Activated B cell treated with CpG ODN at 0.5 μM for 24 hours (primary cell): Measurements from ENCODE around the gene COL5A1. TPM values are rescaled to one million over a fixed set of nuclear protein-coding genes. Genes with fewer than 3 reads are reported as not detected.

Experiments
- ATAC-seq: fragments of 200-7000 bp; cut with Tn5 transposase; one replicate; pipeline ENCODE4 v1.10.0; 2021; ENCODE audit warnings: low read depth, mild to moderate bottlenecking, moderate library complexity
- CTCF ChIA-PET: fragments of 350-600 bp; sonication (Branson Sonifier 250); formaldehyde crosslinking; loops from one replicate; lab custom pipeline; 2021; ENCODE audit warnings: antibody characterized with exemption; lab: Charles Lee
- POLR2A ChIA-PET: fragments of 350-600 bp; sonication (Branson Sonifier 250); formaldehyde crosslinking; loops from one replicate; lab custom pipeline; 2021; ENCODE audit warnings: antibody characterized with exemption; lab: Charles Lee
- DNase-seq: peaks from one replicate; pipeline ENCODE4 v3.0.0; 2022
- H3K27ac Mint-ChIP-seq: one replicate; pipeline ENCODE4 v1.8.0; 2020; ENCODE audit warnings: mixed read lengths
- H3K27me3 Mint-ChIP-seq: one replicate; pipeline ENCODE4 v1.8.0; 2021; ENCODE audit warnings: mixed read lengths
- H3K36me3 Mint-ChIP-seq: one replicate; pipeline ENCODE4 v1.8.0; 2021; ENCODE audit warnings: low read depth, mixed read lengths
- H3K4me1 Mint-ChIP-seq: one replicate; pipeline ENCODE4 v1.8.0; 2021; ENCODE audit warnings: mixed read lengths
- H3K4me3 Mint-ChIP-seq: one replicate; pipeline ENCODE4 v1.8.0; 2020; ENCODE audit warnings: mild to moderate bottlenecking, mixed read lengths
- H3K9me3 Mint-ChIP-seq: one replicate; pipeline ENCODE4 v1.8.0; 2020; ENCODE audit warnings: mixed read lengths
- intact Hi-C: fragments of 100-400 bp; cut with micrococcal nuclease; formaldehyde crosslinking; loops from one replicate; pipeline ENCODE4 v1.15.1; 2024
- total RNA-seq: library from RNA; stranded (reverse); gene quantifications from 2 replicates; pipeline ENCODE4 v1.2.3, GENCODE V29; 2022
- TF ChIP-seq, protein P1 (sequence below): fragments of 200-600 bp; IDR thresholded peaks from one replicate; pipeline ENCODE4 v1.8.0; 2022; ENCODE audit warnings: antibody characterized with exemption, mild to moderate bottlenecking

The COL5A1 gene
- total RNA-seq, 1 donor from 2014 or later: 0.02 TPM

DNA sequence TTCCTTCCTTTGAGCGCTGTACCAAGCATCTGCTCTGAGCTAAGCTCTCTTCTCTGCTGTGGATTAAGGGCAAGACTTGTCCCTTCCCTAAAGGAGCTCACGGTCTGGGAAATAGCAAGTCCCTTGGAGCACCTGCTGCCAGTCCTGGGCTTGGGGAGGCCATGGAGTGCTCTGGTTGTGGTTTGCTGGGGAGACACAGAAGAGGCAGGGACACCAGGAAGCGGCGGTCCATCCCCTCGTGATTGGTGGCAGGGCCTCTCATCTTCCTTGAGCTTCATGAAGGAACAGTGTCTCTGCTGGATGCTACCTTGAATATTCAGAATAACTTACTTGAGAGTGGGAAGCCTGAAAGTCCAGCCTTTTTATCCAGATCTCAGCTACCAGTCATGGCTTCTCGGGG is 35.3 kb downstream of the COL5A1 start:
- Mint-ChIP-seq H3K27ac (no peak overlapping the region), H3K9me3 (peaks cover 2% of the 10 kb centered on the region), H3K4me3 (no peak overlapping the region), H3K27me3 (no peaks in the 10 kb centered on the region), H3K4me1 (no peaks in the 10 kb centered on the region), H3K36me3 (no peaks in the 10 kb centered on the region)
- ChIA-PET CTCF (no interaction called here), POLR2A (no interaction called here)
- TF ChIP-seq, protein P1, sequence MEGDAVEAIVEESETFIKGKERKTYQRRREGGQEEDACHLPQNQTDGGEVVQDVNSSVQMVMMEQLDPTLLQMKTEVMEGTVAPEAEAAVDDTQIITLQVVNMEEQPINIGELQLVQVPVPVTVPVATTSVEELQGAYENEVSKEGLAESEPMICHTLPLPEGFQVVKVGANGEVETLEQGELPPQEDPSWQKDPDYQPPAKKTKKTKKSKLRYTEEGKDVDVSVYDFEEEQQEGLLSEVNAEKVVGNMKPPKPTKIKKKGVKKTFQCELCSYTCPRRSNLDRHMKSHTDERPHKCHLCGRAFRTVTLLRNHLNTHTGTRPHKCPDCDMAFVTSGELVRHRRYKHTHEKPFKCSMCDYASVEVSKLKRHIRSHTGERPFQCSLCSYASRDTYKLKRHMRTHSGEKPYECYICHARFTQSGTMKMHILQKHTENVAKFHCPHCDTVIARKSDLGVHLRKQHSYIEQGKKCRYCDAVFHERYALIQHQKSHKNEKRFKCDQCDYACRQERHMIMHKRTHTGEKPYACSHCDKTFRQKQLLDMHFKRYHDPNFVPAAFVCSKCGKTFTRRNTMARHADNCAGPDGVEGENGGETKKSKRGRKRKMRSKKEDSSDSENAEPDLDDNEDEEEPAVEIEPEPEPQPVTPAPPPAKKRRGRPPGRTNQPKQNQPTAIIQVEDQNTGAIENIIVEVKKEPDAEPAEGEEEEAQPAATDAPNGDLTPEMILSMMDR: no peak
- no peak for DNase-seq
- no peak for ATAC-seq
- intact Hi-C loops: no loop called here

DNA sequence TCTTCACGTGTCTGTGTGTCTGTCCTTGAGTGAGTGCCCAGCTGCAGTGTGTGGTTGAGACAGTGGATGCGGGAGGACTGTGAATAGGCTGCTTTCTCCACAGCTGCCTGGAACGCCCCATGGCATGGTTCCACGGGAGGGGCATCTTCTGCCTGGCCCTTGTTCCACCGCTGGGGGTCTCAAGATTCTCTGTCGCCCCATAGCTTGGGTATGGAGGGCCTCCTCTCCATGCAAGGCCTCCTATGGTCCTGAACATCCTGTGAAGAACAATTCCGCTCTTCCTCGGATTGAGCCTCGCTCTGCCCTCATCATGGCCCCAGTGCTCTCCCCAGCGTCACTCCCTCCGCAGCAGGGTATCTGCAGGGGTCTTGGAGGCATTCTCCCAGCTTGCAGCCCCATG is 36.1 kb downstream of the COL5A1 start:
- Mint-ChIP-seq H3K4me1 (no peaks in the 10 kb centered on the region), H3K27me3 (no peaks in the 10 kb centered on the region), H3K27ac (no peak overlapping the region), H3K4me3 (no peak overlapping the region), H3K9me3 (peaks cover 2% of the 10 kb centered on the region), H3K36me3 (no peaks in the 10 kb centered on the region)
- CTCF ChIA-PET: no interaction called here
- POLR2A ChIA-PET: no interaction called here
- intact Hi-C loops: no loop called here
- DNase-seq (no peak), ATAC-seq (no peak)
- TF ChIP-seq, protein P1: no peak

DNA sequence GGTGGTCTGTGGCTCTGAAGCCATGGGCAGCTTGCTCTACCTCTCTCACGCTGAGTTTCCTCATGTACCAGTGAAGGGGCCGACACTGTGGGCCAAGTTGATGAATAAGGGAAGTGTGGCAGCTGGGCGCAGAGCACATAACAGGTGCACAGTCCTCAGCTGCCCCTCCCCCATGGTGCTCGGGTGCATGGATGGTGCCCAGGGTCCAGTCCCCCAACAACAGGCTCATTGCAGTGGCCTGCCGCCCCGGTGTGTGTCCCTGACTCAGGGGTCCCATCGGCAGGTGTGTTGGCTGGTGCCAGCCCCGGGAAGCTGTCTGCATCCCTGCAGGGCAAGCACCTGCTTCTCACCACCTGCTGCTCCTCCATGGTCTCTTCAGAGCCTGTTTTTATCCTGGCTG is 36.6 kb downstream of the COL5A1 start:
- H3K4me1 Mint-ChIP-seq: no peaks in the 10 kb centered on the region
- H3K9me3 Mint-ChIP-seq: peaks cover 2% of the 10 kb centered on the region
- H3K4me3 Mint-ChIP-seq: no peak overlapping the region
- intact Hi-C loops: no loop called here
- H3K27ac Mint-ChIP-seq: no peak overlapping the region
- POLR2A ChIA-PET: no interaction called here
- TF ChIP-seq, protein P1: no peak
- CTCF ChIA-PET: no interaction called here
- no peak for ATAC-seq
- H3K27me3 Mint-ChIP-seq: no peaks in the 10 kb centered on the region
- no peak for DNase-seq
- no peaks in the 10 kb centered on the region for H3K36me3 Mint-ChIP-seq

DNA sequence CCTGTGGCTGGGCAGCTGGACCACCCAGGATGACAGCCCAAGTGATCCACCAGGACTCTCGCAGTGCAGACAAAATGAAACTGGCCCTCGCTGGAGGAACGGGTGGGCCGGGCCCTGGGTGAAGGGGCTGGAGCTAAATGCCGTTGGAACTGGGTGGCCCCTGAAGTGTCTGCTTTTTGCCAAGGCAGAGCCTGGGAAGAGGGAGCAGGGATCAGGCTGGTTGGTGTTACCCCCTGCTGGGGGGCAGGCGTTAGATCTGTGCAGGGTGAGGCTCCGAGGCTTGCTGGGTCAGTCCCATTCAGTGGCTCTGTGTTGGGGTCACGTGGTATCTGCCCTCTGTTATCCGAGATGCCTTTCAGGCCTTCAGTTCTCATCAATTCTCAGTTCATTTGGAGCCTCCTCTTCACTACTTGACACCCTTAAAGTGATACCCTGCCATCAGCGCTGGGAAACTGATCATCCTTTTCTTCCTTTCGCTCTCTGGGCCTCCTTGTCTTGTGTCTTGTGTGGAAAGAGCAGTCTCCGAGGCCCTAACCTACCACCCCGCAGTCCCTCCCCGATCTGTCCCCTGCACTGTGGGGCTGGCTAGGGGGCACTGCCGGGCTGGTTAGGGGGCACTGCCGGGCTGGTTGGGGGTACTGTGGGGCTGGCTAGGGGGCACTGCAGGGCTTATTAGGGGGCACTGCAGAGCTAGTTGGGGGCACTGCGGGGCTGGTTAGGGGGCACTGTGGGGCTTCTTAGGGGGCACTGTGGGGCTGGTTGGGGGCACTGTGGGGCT is 37.3 kb downstream of the COL5A1 start:
- Mint-ChIP-seq H3K4me3 (no peak overlapping the region), H3K9me3 (peaks cover 2% of the 10 kb centered on the region), H3K27ac (no peak overlapping the region), H3K36me3 (no peaks in the 10 kb centered on the region), H3K4me1 (no peaks in the 10 kb centered on the region), H3K27me3 (no peaks in the 10 kb centered on the region)
- TF ChIP-seq, protein P1: no peak
- DNase-seq (no peak), ATAC-seq (no peak)
- CTCF ChIA-PET: no interaction called here
- intact Hi-C loops: no loop called here
- POLR2A ChIA-PET: no interaction called here

DNA sequence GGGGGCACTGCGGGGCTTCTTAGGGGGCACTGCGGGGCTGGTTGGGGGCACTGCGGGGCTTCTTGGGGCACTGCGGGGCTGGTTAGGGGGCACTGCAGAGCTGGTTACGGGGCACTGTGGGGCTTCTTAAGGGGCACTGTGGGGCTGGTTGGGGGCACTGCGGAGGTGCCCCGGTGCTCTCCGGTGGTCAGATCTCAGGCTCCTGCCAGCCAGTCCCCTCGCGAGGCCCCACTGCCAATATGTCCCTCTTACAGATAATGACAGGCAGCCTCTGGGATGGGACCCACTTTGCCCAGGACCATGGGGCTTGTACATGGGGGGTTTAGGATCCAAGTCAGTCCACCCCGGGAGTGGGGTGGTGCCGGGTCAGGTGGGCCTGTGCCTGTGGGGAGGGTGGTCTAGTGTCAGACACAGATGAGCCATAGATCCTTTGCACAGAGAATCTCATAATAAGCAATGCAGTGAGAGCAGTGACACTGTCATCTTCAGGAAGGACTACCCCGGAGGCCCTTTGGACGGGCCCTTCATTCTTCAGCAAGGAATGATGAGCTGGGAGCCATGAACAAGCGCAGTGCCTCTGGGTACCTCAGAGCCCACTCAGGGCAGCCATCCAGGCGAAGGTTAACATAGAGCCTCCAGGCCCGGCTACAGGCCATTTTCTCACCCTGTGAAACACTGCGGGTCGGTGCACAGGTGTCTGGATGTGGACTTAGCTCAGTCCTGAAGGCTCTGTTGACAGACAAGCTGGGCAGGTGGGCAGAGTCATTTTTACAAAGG is 38.2 kb downstream of the COL5A1 start:
- Mint-ChIP-seq H3K27ac (no peak overlapping the region), H3K4me3 (no peak overlapping the region), H3K27me3 (no peaks in the 10 kb centered on the region), H3K4me1 (no peaks in the 10 kb centered on the region), H3K36me3 (no peaks in the 10 kb centered on the region), H3K9me3 (peaks cover 2% of the 10 kb centered on the region)
- TF ChIP-seq, protein P1: no peak
- POLR2A ChIA-PET: interaction anchor here (0.6 kb wide), 1 partner anchor 338 kb away, joined by 3 read pairs; no protein-coding TSS in a partner anchor
- intact Hi-C loops: no loop called here
- CTCF ChIA-PET: no interaction called here
- ATAC-seq: no peak
- DNase-seq: no peak
